GM19193 (cell line): Measurements from ENCODE around the gene DCC.

Source experiments
- POLR2A ChIP-seq: IDR thresholded peaks from 4 replicates; pipeline ENCODE4 v1.6.1; 2011; ENCODE audit not compliant: insufficient read depth, insufficient read length; ENCODE audit errors: extremely low read depth

Gene DCC

DNA sequence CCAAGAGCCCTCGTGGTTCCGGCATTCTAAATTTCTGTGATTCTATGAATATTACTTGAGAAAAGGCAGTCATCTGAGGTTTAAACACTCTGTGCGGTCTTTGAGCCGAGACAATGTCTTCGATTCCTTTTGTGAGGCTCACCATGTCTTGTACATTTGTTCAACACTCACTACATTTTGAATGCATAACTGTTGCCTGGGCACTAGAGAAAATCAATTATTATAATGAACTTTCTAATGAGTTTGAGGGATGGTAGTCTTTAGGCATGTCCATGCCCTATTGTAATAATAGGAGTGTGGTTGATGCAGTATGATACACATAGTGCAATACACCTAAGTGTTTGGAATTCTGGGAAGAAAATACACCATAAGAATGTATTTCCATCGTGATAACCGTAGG is 1181.1 kb downstream of the DCC start:
- no peak for TF ChIP-seq POLR2A

DNA sequence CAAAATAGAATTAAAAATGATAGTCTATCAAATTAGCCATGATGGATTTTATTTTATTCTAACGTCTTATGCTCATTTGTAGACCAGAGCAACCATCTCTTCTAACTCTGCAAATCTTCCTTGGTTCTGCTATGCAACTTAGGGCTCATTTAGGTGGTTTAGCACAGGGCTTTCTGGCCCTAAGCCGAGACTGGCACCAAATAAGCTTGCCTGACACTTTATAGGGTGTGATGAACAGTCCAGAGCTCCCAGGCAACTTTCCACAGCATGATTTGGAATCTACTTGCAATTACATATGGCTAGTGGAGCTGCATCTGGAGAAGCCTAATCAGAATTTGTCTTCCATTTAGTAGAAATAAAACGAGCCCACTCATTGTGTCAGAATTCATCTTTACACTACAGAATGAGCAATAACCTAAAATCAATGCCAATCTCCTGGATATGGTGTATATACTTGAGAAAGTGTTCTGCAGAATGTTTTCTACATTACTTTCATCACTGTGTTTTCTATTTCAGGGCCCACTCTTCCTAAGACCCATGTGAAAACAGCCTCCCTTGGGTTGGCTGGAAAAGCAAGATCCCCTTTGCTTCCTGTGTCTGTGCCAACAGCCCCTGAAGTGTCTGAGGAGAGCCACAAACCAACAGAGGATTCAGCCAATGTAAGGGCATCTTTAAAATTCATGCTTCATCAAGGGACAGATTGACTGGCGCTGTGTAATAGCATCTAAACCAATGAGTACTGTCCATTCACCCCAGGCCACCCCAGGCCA is 1186.3 kb downstream of the DCC start:
- TF ChIP-seq POLR2A: no peak

DNA sequence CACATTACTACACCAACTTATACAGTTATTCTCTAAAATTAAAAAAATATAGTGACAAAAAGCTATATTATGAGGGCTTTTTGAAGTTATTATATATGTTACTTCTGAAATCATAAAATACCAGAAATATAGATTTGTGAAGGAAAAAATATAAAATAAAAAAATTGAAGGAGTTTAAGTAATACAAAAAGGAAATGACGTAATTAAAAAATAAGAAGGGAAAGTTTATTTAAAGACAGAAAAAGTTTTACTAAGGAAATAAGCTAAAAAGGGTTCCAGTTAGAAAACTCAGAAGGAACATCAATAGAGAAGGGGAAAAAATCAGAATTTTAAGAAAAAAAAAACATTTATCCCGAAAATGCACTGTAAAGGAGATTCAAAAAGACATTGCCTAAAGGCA is 1187.4 kb downstream of the DCC start:
- no peak for TF ChIP-seq POLR2A

DNA sequence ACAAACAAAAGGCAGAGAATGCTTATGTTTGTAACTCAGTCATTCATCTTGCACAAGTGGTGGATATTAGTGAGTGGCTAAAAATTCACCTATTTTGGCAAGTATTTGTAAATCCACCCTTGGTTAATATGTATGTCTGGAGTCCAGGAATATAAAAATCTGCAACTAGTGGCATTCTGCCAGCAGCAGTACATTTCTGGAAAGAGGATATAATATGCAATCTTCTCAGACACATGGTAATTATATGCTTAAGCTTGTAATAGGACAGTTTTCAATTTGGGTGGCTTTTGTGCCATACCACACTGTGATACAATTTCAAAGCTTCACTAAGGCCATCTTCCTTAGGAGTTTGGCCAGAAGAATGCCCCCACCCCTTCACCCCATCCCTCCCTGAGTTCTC is 1191.2 kb downstream of the DCC start:
- no peak for TF ChIP-seq POLR2A

DNA sequence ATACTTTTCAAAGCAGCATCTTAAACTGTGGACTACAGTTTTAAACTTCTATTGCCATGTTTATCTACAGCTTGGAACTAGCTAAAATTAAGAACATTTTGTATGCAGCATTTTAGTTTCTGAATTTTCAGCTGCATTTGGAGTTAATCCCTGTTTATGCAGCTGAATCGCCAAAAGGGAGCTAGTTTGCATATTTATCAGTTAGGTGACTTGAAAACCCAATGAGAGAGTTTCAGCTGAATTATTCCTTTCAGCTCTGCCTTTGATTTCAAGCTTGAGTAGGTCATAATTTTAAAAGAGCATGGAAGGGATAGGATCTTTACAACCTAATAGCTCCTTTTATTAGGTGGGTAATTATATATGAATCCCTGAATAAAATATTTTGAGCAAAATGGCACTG is 1191.9 kb downstream of the DCC start:
- TF ChIP-seq POLR2A: no peak

DNA sequence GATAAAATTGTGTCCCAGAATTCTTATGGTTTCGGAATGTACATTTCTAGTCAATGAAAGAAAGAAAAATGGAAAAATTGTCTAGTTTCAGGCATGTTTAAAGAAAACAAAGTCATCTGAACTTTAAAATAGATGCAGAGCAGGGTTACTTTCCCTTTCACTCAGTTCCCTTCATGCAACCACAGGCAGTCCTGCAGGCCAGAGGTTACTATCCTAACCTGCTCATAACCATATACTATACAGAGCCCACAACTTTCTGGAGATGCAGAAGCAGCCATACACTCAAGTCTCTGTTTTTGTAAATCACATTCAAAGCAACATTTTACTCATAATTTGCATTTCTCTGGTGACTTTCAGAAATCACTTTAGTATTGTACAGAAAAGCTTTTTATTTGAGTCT is 1194.2 kb downstream of the DCC start:
- TF ChIP-seq POLR2A: no peak

DNA sequence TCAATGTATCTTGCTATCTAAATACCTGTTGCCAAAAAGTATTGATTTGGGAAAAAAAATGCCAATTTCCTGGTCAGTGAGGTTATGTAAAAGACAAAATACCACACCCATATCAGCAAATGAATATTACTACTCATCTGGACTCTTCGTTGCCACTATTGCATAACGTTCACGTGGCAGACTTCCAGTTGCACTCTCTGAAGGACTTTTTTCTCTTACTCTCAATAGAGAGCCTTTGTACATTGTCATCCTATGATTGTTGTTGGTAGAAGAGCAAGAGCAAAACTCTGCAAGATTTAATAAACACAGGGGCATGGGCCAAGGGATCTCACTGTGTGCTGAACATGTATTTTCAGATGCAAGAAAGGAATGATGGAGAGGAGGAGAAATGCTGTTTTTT is 1194.7 kb downstream of the DCC start:
- TF ChIP-seq POLR2A: no peak

DNA sequence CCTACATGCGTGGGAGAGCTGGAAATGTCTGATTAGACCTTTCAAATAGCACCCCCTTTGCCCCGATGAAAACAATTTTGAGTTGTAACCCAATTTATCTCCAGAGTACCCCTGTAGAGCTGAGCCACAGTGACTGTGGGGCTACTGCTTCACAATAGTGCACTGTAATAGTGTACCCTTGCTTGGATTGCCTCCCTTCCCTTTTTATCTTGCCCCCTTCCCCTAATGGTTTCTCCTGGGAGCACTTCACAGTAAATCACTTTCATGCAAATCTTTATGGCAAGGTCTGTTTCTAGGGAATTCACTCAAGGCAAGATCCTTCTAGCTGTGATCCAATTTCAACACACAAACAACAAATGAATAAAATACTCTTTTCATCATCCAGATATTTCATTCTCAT is 1196.9 kb downstream of the DCC start:
- TF ChIP-seq POLR2A: no peak

DNA sequence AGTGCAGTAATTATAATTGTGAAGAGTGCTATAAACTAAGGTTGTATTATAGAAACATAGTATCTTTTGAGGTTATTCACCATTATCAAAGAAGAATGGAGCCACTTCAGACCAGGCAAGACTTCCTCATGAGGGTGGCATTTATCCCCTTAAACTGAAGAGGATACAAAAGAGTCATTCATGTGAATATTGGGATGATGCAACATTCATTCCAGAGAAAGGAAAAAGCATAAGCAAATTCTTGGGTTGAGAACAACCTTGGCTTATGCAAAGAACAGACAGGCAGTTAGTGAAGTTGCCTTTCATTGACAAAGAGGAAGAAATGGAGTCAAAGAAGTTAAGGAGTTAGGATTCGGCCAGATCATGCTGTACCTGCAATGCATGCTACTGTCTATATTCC is 1201.9 kb downstream of the DCC start:
- no peak for TF ChIP-seq POLR2A

DNA sequence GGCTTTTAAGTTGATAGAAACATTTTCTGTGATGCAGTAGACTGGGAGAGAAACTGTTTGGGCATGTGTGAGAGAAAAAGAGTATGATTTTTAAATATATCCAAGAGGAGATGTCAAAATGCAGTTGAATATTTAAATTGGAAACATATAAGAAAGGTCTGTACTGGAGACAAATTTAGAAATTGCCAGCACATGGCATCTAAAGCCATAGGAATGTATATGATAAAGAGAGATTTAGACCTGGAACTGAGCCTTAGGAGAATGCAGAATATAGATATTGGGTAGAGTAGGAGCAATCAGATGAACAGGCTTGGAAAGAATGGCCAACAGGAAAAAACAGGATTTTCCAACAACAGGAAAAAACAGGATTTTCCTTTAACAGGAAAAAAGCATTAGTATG is 1203.7 kb downstream of the DCC start:
- no peak for TF ChIP-seq POLR2A

DNA sequence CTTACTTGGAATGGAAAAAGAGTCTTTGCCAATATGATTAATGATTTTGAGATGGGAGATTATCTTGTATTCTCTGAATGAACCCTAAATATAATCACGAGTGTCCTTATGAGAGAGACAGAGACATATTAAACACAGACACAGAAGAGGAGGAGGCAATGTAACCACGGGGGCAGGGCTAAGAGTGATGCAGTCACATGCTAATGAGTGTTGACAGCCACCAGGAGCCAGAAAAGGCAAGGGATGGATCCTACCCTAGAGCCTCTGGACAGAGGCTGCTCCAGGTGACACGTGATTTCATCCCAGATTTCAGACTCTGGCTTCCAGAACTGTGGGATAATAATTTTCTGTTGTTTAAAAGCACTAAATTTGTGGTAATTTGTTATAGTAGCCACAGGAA is 1204.9 kb downstream of the DCC start:
- TF ChIP-seq POLR2A: no peak

DNA sequence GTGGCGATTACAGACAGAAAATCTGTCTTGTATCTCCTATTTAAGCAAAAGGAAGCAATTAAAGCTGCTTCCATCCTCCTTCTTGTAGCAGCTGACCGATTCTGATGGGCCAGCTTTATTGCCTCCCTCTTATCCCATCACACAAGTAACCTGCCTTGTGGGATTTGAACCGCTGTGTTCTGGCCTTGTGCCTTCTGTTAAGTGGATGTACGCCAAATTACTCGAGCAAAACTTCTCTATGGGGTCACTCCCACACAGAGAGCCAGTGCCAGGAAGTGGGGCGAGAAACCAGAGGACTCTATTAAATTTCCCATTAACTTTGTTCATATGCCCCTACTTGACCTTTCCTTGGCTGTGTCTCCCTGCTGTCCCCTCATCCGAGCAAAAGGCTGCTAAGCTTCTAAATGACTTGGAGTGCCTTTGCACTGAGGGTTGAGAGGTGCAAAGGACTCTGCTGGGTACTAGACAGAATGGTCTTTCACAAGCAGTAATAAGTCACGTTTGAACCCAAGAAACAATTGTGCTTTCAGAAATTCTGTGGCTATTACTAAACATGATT is 1212.0 kb downstream of the DCC start:
- no peak for TF ChIP-seq POLR2A

DNA sequence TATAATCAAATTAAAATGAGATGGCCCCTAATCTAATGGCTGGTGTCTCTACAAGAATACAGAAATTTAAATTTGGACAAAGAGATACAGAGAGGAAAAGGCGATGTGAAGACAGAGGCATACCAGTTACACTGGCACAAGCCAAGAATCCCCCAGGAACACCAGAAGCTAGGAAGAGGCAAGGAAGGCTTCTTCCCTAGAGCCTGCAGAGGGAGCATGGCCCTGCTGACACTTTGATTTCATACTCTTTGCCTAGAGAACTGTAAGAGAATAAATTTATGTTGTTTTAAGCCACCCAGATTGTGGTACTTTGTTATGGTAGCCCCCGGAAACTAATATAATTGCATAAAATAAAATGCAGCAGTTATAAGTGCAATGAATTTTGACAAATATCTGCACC is 1213.0 kb downstream of the DCC start:
- TF ChIP-seq POLR2A: no peak

DNA sequence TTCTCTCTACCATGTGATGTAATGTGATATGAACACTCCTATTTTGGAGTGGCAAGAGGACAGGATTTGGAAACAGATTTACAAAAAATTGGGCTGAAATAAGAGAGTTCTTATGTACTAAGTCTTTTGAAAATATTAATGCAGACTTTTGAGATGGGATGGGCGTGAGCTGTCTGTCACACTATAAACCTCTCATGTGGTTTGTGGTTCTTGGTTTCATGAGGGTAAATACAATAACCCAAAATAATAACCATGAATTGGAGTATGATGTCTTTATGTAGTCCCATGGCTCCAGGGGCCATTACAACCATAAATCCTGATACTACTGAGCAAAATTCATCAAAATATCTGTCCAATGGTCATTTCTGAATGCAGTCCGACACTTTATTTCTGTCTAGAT is 1216.5 kb downstream of the DCC start:
- no peak for TF ChIP-seq POLR2A

DNA sequence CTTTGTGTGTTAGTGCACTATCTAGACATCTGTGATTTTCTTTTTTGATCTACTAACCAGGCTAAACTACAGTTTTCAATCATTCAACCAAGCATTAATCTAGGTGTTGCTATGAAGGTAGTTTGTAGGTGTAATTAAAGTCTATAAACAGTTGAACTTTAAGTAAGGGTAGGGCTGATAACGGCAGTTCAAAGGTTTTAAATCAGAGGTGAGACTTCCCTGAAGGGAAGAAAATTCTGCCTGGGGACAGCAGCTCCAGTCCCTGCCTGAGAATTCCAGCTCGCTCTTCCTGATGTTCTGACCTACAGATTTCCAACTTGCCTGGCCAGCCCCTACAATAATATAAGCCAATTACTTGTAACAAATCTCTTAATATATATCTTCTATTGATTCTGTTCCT is 1220.5 kb downstream of the DCC start:
- no peak for TF ChIP-seq POLR2A

DNA sequence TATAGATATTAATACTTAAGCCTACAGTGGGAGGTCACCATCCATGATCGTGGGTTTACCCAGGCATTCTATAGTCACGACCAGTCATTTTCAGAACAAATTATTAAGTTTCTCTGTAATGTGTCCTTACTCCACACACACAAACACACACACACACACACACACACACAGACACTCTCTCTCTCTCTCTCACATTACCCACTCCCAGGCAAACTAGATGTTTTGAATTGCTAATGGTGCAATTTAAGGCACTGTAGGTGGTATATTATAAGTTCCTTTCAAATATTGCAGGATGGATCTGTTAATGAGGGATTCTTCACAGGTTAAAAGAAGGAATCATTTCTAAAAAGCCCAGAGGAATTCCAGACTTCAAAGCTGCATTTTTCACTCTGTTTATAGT is 1226.6 kb downstream of the DCC start:
- no peak for TF ChIP-seq POLR2A

DNA sequence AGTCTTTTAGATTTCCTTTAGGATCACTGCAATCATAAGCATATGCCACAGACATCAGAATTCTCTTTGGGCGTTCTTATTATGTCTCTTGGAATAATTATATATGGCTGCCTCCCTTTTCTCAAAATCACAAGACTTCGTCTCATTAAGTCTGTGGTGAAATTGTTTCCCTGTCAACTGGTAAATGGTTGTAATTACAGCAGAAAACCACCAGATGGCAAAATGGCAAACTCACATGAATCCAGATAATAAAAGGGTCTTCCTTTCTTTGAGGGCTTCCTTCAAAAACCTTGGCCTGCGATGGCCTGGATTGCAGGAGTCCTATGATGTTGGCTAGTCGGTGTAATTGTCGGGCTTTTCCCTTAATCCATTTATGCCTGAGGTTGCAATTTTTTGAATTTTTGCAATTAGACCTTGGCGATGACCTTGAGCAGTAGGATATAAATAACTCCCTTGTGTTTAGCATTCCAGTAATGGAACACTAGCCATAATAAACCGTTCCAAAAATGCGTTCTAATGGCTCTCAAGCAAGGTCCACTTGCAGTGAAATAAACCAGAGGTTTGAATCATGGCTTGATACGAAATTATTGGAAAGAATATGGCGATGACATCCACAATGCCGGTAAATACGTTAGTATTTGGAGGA is 1228.1 kb downstream of the DCC start:
- TF ChIP-seq POLR2A: no peak
